Measurements from ENCODE around the gene ELAVL3. TPM values are rescaled to one million over a fixed set of nuclear protein-coding genes. Genes with fewer than 3 reads are reported as not detected.

Gene ELAVL3
- total RNA-seq, 1 donor from 2014 or later: not detected

GRCh38 chr19:11505032-11505503 lies 24.2 kb upstream of the ELAVL3 start:
- peaks cover 2 to 6% of the 10 kb centered on the region in 2 donors for H3K4me1 ChIP-seq

GRCh38 chr19:11504502-11505031 lies 23.7 kb upstream of the ELAVL3 start:
- Histone ChIP-seq H3K27ac (peak overlapping the region; percentile 95 to 97), H3K4me3 (peak overlapping the region; percentile 84 to 94), H3K36me3 (no peaks in the 10 kb centered on the region), H3K27me3 (no peaks in the 10 kb centered on the region), H3K9me3 (no peaks in the 10 kb centered on the region), H3K4me1 (peaks cover 2 to 6% of the 10 kb centered on the region in 2 donors)
- intact Hi-C loops (cut with DNase I): loop anchor here (1.0 to 5.0 kb wide), 4 partner anchors 25 to 122 kb away; partner anchors contain the start of genes ECSIT, EPOR, ODAD3 and PRKCSH
- DNase-seq (ENCODE audit: low spot score in 2 of 2): no peak
- TF ChIP-seq CTCF (IDR thresholded peaks at IDR 0.05): no peak

More at GRCh38 chr19:11505032-11505503, 24.2 kb upstream of the ELAVL3 start:
- Histone ChIP-seq H3K27me3 (no peaks in the 10 kb centered on the region), H3K27ac (peak overlapping the region; percentile 95 to 97), H3K36me3 (no peaks in the 10 kb centered on the region), H3K9me3 (no peaks in the 10 kb centered on the region), H3K4me3 (peak overlapping the region; percentile 84 to 94)
- intact Hi-C loops (cut with DNase I): loop anchor here (1.0 to 5.0 kb wide), 4 partner anchors 24 to 123 kb away; partner anchors contain the start of genes ECSIT, EPOR, ODAD3 and PRKCSH
- DNase-seq (ENCODE audit: low spot score in 2 of 2): peak; percentile 93 to 98
- TF ChIP-seq CTCF (IDR thresholded peaks at IDR 0.05): no peak

- Histone ChIP-seq H3K27ac (no peak overlapping the region), H3K9me3 (no peaks in the 10 kb centered on the region), H3K27me3 (no peaks in the 10 kb centered on the region), H3K36me3 (peaks cover 12 to 19% of the 10 kb centered on the region in 2 donors), H3K4me3 (no peak overlapping the region), H3K4me1 (peaks cover 2 to 3% of the 10 kb centered on the region in 2 donors)
- DNase-seq (ENCODE audit: low spot score in 2 of 2): no peak
- intact Hi-C loops (cut with DNase I): no loop called here
- TF ChIP-seq CTCF (IDR thresholded peaks at IDR 0.05): no peak
Measured at GRCh38 chr19:11499890-11500420, 19.1 kb upstream of the ELAVL3 start.

GRCh38 chr19:11499220-11499726 lies 18.4 kb upstream of the ELAVL3 start:
- H3K36me3 ChIP-seq: peaks cover 14 to 25% of the 10 kb centered on the region in 2 donors
- H3K4me3 ChIP-seq: no peak overlapping the region
- intact Hi-C loops (cut with DNase I): no loop called here

More at GRCh38 chr19:11499220-11499726, 18.4 kb upstream of the ELAVL3 start:
- Histone ChIP-seq H3K27me3 (no peaks in the 10 kb centered on the region), H3K4me1 (no peaks in the 10 kb centered on the region), H3K9me3 (no peaks in the 10 kb centered on the region), H3K27ac (no peak overlapping the region)
- no peak for DNase-seq (ENCODE audit: low spot score in 2 of 2)
- no peak for TF ChIP-seq CTCF (IDR thresholded peaks at IDR 0.05)

Data from ascending aorta (tissue), 2 donors.